Prostate gland (tissue), 2 donors: ENCODE results near the gene CLEC4M. TPM values are rescaled to one million over a fixed set of nuclear protein-coding genes. Genes with fewer than 3 reads are reported as not detected.

ENCODE experiments used
- DNase-seq: peaks from one replicate; pipeline ENCODE4 v3.0.0-alpha.2; 2019; ENCODE audit warnings: low spot score
- H3K27ac ChIP-seq, 2 donors: fragments of 200-600 bp; sonication (generic); 2 replicates each; pipeline ENCODE4 v1.5.1; 2017 to 2019
- H3K27me3 ChIP-seq: fragments of 200-600 bp; sonication (generic); replicated peaks from 2 replicates; pipeline ENCODE4 v1.5.1; 2019; ENCODE audit not compliant: insufficient read depth
- H3K36me3 ChIP-seq, 2 donors: fragments of 200-600 bp; sonication (generic); 1 replicate in 1 of 2; 2 replicates in 1 of 2; pipeline versions ENCODE4 v1.5.1 to v1.8.1; 2017 to 2019
- H3K4me1 ChIP-seq: fragments of 200-600 bp; sonication (generic); replicated peaks from 2 replicates; pipeline ENCODE4 v1.5.1; 2019
- H3K4me3 ChIP-seq, 2 donors: fragments of 200-600 bp; sonication (generic); 2 replicates each; pipeline ENCODE4 v1.5.1; 2017 to 2019
- H3K9me3 ChIP-seq: fragments of 200-600 bp; sonication (generic); 2 replicates; pipeline ENCODE4 v1.5.1; 2017
- POLR2A ChIP-seq: fragments of 450-650 bp; IDR thresholded peaks from one replicate; pipeline ENCODE4 v1.6.1; 2016; ENCODE audit warnings: antibody characterized with exemption, mild to moderate bottlenecking
- POLR2AphosphoS5 ChIP-seq: sonication (generic); formaldehyde crosslinking; IDR thresholded peaks from one replicate; pipeline ENCODE4 v1.6.1; 2017; ENCODE audit warnings: antibody characterized with exemption
- WGBS: methylation state at CpG from one replicate; pipeline ENCODE4 v1.1.5; 2018; 5-methylcytosine and 5-hydroxymethylcytosine counted together
- intact Hi-C: fragments of 100-400 bp; cut with DNase I; formaldehyde crosslinking; loops from one replicate; pipeline ENCODE4 v1.14.2; 2022
- total RNA-seq, 2 donors: library from RNA; depleted of rRNA; stranded (reverse); fragments of >200 nt; gene quantifications; one replicate each; pipeline ENCODE4 v1.1.0, GENCODE V29; 2016
- TF ChIP-seq, protein P1 (sequence below), 4 experiments: fragments of 200-600 bp in 2 of 4; fragments of 450-650 bp in 2 of 4; sonication (generic) in 2 of 4; IDR thresholded peaks; 1 replicate in 3 of 4; 2 replicates in 1 of 4; pipeline ENCODE4 v1.5.1; 2016 to 2019; ENCODE audit warnings: antibody characterized with exemption in 4 of 4, mild to moderate bottlenecking in 2 of 4, moderate library complexity in 2 of 4

CLEC4M gene
- total RNA-seq, 2 donors from 2014 or later = 11.0 TPM; not detected in 1

DNA sequence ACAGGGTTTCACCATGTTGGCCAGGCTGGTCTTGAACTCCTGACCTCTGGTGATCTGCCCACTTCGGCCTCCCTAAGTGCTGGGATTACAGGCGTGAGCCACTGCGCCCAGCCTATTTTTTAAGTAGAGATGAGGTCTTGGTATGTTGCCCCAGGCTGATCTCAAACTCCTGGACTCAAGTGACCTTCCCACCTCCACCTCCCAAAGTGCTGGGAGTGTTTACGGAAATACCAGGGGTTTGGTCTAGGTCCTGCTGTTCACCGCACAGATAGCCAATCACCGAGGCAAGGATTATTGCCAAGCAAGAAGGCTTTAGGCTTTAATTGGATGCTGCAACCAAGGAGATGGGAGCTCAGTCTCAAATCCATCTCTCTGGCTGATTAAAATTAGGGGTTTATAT lies 42.7 kb upstream of the CLEC4M start:
- Histone ChIP-seq H3K27me3 (no peaks in the 10 kb centered on the region), H3K36me3 (no peaks in the 10 kb centered on the region), H3K27ac (no peak overlapping the region), H3K4me1 (no peaks in the 10 kb centered on the region), H3K4me3 (no peak overlapping the region), H3K9me3 (no peaks in the 10 kb centered on the region)
- intact Hi-C loops = no loop called here
- 61% methylated on average over 6 of the region's 6 CpGs for WGBS
- TF ChIP-seq POLR2A (no peak), POLR2AphosphoS5 (no peak)
- TF ChIP-seq, protein P1, sequence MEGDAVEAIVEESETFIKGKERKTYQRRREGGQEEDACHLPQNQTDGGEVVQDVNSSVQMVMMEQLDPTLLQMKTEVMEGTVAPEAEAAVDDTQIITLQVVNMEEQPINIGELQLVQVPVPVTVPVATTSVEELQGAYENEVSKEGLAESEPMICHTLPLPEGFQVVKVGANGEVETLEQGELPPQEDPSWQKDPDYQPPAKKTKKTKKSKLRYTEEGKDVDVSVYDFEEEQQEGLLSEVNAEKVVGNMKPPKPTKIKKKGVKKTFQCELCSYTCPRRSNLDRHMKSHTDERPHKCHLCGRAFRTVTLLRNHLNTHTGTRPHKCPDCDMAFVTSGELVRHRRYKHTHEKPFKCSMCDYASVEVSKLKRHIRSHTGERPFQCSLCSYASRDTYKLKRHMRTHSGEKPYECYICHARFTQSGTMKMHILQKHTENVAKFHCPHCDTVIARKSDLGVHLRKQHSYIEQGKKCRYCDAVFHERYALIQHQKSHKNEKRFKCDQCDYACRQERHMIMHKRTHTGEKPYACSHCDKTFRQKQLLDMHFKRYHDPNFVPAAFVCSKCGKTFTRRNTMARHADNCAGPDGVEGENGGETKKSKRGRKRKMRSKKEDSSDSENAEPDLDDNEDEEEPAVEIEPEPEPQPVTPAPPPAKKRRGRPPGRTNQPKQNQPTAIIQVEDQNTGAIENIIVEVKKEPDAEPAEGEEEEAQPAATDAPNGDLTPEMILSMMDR (IDR thresholded peaks at IDR 0.05) = no peak
- DNase-seq = no peak

DNA sequence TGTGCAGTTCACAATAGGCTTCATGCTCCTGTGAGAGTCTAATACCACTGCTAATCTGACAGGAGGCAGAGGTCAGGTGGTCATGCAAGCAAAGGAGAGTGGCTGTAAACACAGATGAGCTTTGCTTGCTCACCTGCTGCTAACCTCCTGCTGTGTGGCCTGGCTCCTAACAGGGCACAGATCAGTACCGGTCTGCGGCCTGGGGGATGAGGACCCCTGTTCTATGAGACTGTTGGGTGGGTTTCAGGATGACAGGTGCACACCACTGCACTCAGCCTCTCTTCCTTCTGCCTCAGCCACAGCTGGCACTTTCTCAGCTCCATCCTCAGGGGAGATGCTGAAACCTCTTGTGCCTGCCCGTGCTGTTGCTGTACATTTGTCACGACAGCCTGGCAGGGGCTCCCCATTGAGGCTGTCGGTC lies 40.8 kb upstream of the CLEC4M start:
- no peaks in the 10 kb centered on the region for H3K9me3 ChIP-seq
- H3K27ac ChIP-seq = no peak overlapping the region
- 52% methylated on average over 5 of the region's 5 CpGs for WGBS
- no peaks in the 10 kb centered on the region for H3K4me1 ChIP-seq
- no peak for TF ChIP-seq POLR2AphosphoS5
- no peak for TF ChIP-seq POLR2A
- TF ChIP-seq, protein P1 (IDR thresholded peaks at IDR 0.05) = no peak
- H3K4me3 ChIP-seq = no peak overlapping the region
- intact Hi-C loops = no loop called here
- H3K27me3 ChIP-seq = no peaks in the 10 kb centered on the region
- no peak for DNase-seq
- no peaks in the 10 kb centered on the region for H3K36me3 ChIP-seq

DNA sequence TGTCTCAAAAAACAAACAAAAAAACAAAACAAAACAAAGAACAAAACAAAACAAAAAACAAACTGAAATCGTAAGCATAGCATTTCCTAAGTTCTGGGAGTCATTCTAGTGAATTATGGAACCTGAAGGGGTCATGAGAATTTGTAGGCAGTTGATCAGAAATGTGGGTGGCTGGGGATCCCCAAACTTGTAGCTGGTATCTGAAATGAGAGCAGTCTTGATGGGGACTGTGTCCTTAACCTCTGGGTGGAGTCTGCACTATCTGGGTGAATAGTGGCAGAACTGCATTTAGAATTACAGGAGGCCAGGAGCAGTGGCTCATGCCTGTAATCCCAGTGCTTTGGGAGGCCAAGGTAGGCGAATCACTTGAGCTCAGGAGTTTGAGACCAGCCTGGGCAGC lies 37.3 kb upstream of the CLEC4M start:
- no peak for TF ChIP-seq POLR2A
- TF ChIP-seq, protein P1 (IDR thresholded peaks at IDR 0.05) = no peak
- 66% methylated on average over 2 of the region's 2 CpGs for WGBS
- Histone ChIP-seq H3K36me3 (no peaks in the 10 kb centered on the region), H3K4me1 (no peaks in the 10 kb centered on the region), H3K9me3 (no peaks in the 10 kb centered on the region), H3K4me3 (no peak overlapping the region), H3K27me3 (peaks cover 18% of the 10 kb centered on the region), H3K27ac (no peak overlapping the region)
- no peak for DNase-seq
- intact Hi-C loops = no loop called here

DNA sequence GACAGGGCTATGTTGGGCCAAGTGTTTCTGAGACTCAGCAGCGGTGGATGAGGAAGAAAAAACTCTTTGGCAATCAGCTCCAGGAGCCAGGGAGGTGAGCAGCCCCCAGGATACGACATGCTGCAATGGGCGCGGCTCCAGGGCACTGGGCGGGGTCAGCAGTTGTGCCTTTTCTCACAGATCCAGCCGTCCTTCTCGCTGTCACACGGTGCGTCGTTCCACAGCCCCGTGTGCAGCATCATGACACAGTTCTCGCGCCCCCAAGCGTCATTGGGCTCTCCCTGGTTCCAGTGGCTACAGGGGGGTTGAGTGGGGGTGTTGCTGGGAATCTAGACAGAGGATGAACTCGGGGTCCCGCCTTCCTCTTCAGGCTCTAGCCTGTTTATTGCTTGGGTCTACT lies 33.8 kb upstream of the CLEC4M start:
- Histone ChIP-seq H3K9me3 (no peaks in the 10 kb centered on the region), H3K27ac (no peak overlapping the region), H3K36me3 (no peaks in the 10 kb centered on the region), H3K27me3 (peaks cover 22% of the 10 kb centered on the region), H3K4me3 (no peak overlapping the region), H3K4me1 (no peaks in the 10 kb centered on the region)
- 15% methylated on average over 16 of the region's 16 CpGs for WGBS
- no peak for TF ChIP-seq POLR2AphosphoS5
- TF ChIP-seq, protein P1 (IDR thresholded peaks at IDR 0.05) = no peak
- no peak for TF ChIP-seq POLR2A
- DNase-seq = no peak
- intact Hi-C loops = no loop called here

DNA sequence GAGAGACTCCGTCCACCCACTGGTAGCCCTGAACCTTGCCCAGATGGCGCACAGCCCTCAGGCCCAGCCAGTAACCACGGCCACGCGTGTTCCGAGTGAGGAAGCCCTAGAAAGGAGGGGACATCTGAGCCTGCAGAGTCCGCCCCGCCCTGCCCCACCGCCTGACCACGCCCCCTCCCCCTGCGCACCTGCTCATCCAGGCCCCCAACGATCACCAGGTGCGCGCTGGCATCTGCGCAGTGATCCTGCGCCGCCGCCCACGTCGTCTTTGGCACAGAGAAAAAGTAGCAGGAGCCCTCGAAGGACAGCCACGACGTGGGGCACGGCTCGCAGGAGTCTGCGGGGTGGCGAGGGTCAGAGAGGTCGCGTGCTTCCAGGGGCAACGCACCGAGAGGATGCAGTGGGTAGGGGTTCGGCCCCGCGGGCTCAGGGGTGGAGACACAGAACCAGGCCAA lies 33.2 kb upstream of the CLEC4M start:
- no peak overlapping the region for H3K4me3 ChIP-seq
- DNase-seq = no peak
- H3K4me1 ChIP-seq = no peaks in the 10 kb centered on the region
- intact Hi-C loops = no loop called here
- H3K36me3 ChIP-seq = no peaks in the 10 kb centered on the region
- TF ChIP-seq POLR2A (no peak), POLR2AphosphoS5 (no peak)
- TF ChIP-seq, protein P1 (IDR thresholded peaks at IDR 0.05) = no peak
- H3K9me3 ChIP-seq = no peaks in the 10 kb centered on the region
- 8% methylated on average over 22 of the region's 34 CpGs for WGBS
- H3K27me3 ChIP-seq = peaks cover 22% of the 10 kb centered on the region
- H3K27ac ChIP-seq = no peak overlapping the region
